HG03342 (cell line): ENCODE results near the gene SLC25A42.

Experiments
- ATAC-seq: cut with Tn5 transposase; IDR thresholded peaks from one replicate; pipeline ENCODE4 v1.9.1; 2021; ENCODE audit warnings: mild to moderate bottlenecking, moderate library complexity; ENCODE audit not compliant: unreplicated experiment

The SLC25A42 gene

GRCh38 chr19:19155495-19156219, 91.9 kb downstream of the SLC25A42 start:
- peak; percentile 66 for ATAC-seq

GRCh38 chr19:19157808-19158207, 94.0 kb downstream of the SLC25A42 start:
- ATAC-seq: no peak

DNA sequence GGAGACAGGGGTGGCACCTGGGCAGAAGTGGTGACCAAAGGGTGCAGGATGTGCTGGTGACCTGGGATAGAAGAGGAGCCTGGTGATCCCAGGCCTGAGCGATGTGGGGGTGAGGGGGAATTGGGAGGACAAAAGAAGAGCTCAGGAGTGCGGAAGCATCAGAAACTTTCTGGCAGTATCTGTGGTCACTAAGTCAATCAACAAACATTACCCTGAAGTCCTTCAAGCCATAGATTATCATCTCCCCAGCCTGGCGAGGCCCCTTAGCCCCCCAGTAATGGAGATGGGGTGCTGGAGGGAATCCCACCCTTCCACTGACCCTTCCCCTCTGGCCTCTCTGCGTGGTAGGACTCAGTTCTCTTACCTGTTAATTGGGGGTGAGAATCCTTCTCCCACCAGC, 95.7 kb downstream of the SLC25A42 start:
- no peak for ATAC-seq

- ATAC-seq: no peak
Observed at GRCh38 chr19:19160461-19161035, 96.8 kb downstream of the SLC25A42 start.

DNA sequence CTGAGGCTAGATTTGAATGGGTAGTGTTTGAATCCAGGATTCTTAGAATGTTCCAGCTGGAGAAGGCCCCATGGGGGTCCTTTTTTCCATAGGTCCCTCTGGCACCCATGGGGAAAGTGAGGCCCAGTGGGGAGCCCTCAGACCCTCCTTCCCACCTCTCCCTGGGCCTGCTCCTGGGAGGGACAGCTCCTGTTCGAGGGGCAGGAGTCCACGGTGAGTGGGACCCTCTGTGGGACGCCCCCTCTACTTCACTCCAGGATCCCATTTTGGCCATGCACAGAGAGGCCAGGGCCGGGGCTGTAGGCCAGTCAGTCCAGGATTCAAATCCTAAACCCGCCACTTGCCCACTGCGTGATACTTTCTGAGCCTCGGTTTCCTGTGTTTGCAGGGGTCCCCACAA, 98.7 kb downstream of the SLC25A42 start:
- no peak for ATAC-seq
